Measurements from ENCODE around the gene SUB1.

Gene SUB1

GRCh38 chr5:32542216-32543059 is 42.9 kb upstream of the SUB1 start:
- Histone ChIP-seq H3K4me1 (ENCODE audit: control insufficient read depth, insufficient read depth, low read length) (no peaks in the 10 kb centered on the region), H3K4me3 (ENCODE audit: low read depth, low read length) (no peak overlapping the region), H3K9me3 (ENCODE audit: control insufficient read depth, insufficient read depth, low read depth, low read length) (no peaks in the 10 kb centered on the region), H3K27ac (ENCODE audit: extremely low read depth, low read depth, low read length) (no peak overlapping the region), H3K36me3 (ENCODE audit: control insufficient read depth in 2 of 2, insufficient read depth in 1 of 2, low read length in 2 of 2) (no peaks in the 10 kb centered on the region)
- TF ChIP-seq ZNF530 (tag by site-specific recombination; IDR thresholded peaks at IDR 0.05; ENCODE audit: low read depth) (no peak), ZFP69B (tag by site-specific recombination; IDR thresholded peaks at IDR 0.05) (no peak), ZNF146 (tag by site-specific recombination; IDR thresholded peaks at IDR 0.05) (0 out of 2 replicates have a peak, but pooled peaks have one; percentile 37), ZNF544 (tag by site-specific recombination; IDR thresholded peaks at IDR 0.05) (no peak), ZNF791 (tag by site-specific recombination; IDR thresholded peaks at IDR 0.05) (no peak), ZNF138 (tag by site-specific recombination; IDR thresholded peaks at IDR 0.05; ENCODE audit: borderline replicate concordance) (no peak), ZNF37A (tag by site-specific recombination; IDR thresholded peaks at IDR 0.05) (no peak)
- TF ChIP-seq, protein P1, sequence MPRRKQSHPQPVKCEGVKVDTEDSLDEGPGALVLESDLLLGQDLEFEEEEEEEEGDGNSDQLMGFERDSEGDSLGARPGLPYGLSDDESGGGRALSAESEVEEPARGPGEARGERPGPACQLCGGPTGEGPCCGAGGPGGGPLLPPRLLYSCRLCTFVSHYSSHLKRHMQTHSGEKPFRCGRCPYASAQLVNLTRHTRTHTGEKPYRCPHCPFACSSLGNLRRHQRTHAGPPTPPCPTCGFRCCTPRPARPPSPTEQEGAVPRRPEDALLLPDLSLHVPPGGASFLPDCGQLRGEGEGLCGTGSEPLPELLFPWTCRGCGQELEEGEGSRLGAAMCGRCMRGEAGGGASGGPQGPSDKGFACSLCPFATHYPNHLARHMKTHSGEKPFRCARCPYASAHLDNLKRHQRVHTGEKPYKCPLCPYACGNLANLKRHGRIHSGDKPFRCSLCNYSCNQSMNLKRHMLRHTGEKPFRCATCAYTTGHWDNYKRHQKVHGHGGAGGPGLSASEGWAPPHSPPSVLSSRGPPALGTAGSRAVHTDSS (tag by site-specific recombination; IDR thresholded peaks at IDR 0.05): no peak
- ChIA-PET POLR2A (no interaction called here), CTCF (interaction anchor here (0.6 kb wide), 1 partner anchor 64 kb away, joined by 3 read pairs; no protein-coding TSS in a partner anchor)

DNA sequence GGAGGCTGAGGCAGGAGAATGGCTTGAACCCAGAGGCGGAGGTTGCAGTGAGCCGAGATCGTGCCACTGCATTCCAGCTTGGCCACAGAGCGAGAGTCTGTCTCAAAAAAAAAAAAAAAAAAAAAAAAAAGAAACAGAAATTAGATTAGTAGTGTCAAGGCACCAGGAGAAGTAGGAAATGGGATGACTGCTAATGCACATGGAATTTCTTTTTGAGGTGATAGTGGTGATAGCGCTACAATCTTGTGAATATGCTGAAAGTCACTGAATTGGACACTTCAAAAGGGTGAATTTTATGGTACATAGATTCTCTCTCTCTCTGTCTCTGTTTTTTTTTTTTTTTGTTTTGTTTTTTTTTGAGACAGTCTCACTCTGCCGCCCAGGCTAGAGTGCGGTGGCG is 42.1 kb upstream of the SUB1 start:
- Histone ChIP-seq H3K36me3 (ENCODE audit: control insufficient read depth in 2 of 2, insufficient read depth in 1 of 2, low read length in 2 of 2) (no peaks in the 10 kb centered on the region), H3K4me3 (ENCODE audit: low read depth, low read length) (no peak overlapping the region), H3K27ac (ENCODE audit: extremely low read depth, low read depth, low read length) (no peak overlapping the region), H3K9me3 (ENCODE audit: control insufficient read depth, insufficient read depth, low read depth, low read length) (no peaks in the 10 kb centered on the region), H3K4me1 (ENCODE audit: control insufficient read depth, insufficient read depth, low read length) (no peaks in the 10 kb centered on the region)
- CTCF ChIA-PET: no interaction called here
- TF ChIP-seq ZNF133 (tag by site-specific recombination; IDR thresholded peaks at IDR 0.05) (no peak), ZNF221 (tag by site-specific recombination; IDR thresholded peaks at IDR 0.05; ENCODE audit: borderline replicate concordance) (no peak), ZNF350 (tag by site-specific recombination; IDR thresholded peaks at IDR 0.05) (no peak), ZNF626 (tag by site-specific recombination; IDR thresholded peaks at IDR 0.05) (no peak), ZNF48 (tag by site-specific recombination; IDR thresholded peaks at IDR 0.05) (no peak), BCL6B (tag by site-specific recombination; IDR thresholded peaks at IDR 0.05) (no peak), HOXD13 (CRISPR knock-in tag; IDR thresholded peaks at IDR 0.05; ENCODE audit: borderline replicate concordance) (no peak)
- TF ChIP-seq, protein P2, sequence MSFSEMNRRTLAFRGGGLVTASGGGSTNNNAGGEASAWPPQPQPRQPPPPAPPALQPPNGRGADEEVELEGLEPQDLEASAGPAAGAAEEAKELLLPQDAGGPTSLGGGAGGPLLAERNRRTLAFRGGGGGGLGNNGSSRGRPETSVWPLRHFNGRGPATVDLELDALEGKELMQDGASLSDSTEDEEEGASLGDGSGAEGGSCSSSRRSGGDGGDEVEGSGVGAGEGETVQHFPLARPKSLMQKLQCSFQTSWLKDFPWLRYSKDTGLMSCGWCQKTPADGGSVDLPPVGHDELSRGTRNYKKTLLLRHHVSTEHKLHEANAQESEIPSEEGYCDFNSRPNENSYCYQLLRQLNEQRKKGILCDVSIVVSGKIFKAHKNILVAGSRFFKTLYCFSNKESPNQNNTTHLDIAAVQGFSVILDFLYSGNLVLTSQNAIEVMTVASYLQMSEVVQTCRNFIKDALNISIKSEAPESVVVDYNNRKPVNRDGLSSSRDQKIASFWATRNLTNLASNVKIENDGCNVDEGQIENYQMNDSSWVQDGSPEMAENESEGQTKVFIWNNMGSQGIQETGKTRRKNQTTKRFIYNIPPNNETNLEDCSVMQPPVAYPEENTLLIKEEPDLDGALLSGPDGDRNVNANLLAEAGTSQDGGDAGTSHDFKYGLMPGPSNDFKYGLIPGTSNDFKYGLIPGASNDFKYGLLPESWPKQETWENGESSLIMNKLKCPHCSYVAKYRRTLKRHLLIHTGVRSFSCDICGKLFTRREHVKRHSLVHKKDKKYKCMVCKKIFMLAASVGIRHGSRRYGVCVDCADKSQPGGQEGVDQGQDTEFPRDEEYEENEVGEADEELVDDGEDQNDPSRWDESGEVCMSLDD (tag by site-specific recombination; IDR thresholded peaks at IDR 0.05): no peak
- POLR2A ChIA-PET: no interaction called here
